ENCODE measurements around the gene PHLDB1.
A peak's percentile ranks its signal among the peaks of the same experiment; 100 is the strongest.
"Not testable (repeated sequence)": the region's sequence is repeated elsewhere in the genome, so short reads cannot be mapped to it uniquely, and the experiment has no call there.

PHLDB1 gene

DNA sequence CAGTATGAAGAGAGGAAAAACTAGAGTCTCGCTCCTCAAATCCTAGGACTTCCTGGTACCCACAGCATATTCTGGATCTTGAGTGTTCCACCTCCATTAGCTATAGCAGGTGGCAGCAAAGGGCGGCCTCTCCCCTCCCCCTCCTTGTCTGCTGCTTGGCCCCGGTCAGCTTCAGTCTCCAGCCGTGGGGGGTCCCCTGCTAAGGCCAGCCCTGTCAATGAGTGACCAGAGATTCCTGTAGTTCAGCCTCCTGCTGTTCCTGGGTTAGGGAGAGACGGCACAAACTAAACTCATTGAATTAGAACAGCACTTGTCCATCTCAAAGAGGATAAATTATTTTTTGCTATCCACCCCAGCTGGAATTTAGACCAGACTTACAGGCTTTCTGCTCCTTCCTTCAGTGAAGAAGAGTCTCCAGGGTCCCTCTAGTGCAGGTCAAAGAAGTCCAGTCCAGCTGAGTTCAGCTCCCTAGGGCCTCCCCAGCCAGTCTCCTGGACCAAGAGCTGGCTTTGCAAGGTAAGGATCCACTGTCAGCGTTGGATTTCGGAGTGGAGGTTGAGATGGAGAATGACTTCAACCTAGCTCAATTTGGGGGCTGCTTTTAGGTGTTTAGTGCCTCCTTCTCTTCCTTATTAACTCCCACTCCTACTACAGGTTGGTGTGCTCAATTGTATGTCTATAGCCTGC is 1.1 kb upstream of the PHLDB1 start:
- DNase-seq: no peak

DNA sequence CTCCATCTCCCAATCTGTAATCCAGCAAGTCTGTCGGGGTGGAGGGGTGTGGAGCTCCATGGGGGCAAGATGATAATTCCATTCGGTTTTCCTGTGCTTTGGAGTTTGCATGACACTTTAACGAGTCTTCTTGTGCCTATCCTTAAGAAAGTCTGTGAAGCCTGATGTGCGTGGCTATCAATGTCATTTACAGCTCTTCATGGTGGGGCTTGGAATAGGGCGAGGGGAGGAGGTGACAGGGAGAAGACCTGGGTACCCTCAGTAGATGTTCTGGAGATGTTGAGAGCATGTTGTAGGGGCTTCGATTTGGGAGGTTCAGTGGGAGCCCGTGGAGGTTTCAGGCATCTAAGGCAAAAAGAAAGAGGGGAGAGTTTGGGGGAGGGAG is 579 bp upstream of the PHLDB1 start:
- no peak for DNase-seq

DNA sequence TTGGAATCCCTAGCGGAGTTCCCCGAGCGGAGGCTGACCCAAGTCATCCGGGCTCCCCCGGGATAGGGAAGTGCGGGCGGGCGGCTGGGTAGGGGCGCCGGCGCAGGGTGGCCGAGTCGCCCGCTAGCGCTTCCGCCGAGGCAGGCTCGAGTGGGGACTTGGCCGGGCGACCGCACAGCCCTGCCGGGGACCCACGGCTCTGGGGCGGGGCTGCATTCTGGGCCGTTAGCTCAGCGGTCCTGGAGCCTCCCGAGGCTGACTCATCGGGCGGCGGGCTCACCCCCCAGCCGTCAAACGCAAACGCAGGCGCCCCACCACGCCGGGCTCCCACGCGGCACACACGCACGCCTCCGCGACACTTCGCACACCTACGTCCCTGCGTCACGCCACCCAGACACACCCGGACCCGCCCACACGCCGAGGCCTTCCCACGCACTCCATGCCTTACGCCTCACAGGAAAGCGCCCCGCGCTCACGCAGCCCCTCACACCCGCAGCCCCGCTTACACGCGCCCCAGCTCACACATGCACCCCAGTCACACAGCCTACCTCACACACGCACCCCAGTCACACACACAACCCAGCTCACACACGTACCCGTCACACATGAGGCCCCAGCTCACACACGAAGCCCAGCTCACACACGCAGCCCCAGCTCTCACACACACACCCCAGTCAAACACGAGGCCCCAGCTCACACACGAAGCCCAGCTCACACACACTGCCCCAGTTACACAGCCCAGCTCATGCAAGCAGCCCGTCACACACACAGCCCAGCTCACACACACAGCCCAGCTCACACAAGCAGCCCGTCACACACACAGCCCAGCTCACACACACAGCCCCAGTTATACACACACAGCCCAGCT is 1.2 kb downstream of the PHLDB1 start:
- DNase-seq: no peak

DNA sequence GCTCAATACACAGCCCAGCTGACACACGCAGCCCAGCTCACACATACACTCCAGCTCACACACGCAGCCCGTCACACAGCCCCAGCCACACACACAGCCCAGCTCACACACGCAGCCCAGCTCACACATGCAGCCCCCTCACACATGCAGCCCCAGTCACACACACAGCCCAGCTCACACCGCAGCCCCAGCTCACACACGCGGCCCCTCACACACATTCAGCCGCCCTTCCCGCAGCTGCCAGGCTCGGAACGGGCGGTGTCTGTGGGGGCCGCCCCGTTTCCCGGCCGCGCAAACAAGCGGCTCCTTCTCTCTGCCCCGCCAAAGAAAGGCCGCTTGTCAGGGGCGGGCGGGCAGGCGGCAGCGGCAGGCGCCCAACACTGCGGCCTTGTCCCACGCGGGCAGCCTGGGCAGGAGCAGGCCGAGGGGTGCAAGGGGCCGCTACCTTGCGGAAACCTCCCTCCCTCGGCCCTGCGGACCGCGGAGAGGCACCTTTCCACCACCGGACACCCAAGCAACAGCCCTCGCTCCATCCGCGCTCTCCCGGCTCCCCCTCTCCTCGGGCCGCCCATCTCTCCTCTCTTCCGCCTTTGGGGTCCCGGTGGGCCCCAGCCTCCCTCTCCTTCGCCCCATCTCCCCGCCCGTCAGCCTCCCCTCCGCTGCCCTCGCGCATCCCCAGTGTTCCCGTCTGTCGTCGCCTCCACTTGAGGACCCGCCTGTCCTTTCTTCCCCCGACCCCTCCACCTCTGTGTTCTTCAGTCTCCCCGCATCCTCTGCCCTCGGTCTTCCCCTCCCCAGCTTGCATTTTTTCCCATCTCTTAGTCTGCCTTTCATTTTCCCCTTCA is 2.2 kb downstream of the PHLDB1 start:
- DNase-seq: no peak

DNA sequence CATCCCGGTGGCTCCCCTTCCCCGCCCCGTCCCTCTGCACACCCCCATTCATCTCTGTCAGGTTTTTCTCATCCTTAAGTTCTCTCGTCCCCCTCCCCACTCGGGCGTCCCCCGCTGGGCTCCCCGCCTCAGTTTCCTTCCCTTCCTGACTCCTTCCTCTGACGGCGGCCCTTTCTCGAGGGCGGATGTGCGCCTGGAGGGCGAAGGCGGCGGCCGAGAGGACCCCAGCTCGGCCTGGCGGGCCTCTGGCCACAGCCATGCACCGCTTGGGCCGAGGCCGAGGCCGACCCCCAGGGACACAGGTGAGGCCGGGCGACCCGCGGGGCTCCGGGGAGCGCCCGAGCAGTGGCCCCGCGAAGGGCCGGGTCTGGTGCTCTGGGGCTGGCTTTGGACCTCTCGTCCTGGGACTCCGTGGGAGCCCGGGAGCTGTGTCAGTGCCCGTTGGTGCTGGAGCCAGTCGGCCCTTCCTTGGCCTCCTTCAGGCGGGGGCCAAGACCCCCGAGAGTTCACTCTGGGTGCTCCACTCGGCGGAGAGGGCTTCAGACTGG is 2.9 kb downstream of the PHLDB1 start:
- no peak for DNase-seq

DNA sequence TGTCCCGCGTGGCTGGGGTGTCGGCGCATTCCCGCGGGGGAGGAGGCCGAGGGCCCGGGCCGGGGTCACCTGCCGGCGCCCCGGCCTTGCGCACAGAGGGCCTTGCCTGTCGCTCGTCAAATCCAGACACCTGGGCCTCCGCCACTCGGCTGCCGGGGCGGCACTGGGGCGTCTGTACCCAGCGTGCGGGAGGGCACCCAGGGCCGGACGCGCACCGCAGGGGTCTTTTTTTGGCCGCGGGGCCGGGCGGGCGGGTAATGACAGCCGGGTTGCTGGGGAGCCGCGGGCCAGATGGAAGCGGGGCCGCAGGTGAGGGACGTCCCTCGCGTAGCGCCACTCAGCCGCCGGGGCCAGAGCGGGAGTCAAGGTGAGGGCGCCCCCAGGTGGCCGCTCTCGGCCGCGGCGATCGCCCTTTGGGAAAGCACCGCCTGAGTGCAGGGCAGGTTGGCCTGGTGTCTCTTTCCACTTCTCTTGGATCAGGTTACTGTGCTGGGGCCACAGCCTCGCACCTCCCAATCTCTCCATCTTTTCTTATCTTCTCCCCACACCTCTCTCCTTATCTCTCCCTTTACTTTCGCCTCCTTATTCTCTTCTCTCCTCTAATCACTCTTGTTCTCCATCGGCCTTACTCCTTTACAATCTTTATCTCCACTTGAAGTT is 3.5 kb downstream of the PHLDB1 start:
- DNase-seq: no peak

DNA sequence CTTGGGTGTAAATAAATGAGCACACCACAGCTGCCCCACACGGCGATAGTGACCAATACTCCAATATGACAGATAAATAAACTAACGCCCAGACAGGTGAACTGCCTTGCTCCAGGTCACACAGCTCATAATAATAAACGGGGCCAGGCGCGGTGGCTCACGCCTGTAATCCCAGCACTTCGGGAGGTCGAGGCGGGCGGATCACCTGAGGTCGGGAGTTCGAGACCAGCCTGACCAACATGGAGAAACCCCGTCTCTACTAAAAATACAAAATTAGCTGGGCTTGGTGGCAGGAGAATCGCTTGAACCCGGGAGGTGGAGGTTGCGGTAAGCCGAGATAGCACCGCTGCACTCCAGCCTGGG is 4.0 kb downstream of the PHLDB1 start:
- DNase-seq: not testable (repeated sequence)

DNA sequence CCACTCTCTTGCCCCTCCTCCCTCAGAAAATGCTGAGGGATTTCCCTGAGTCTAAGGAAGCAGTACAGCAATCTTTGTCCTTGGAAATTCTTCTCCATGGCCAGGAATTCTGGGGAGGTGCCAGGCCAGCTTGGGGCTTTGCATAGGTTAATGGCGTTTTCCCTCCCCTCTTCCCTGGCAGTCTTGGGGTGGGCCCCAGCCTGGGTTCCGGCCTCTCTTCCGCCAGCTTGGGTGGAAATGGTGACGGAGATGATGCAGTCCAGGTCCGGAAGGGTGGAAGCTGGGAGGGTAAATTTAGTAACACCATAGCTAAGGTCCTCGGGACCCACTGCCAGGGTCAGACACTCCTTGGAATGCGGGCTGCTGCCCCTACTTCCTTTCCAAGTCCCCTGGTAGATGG is 5.0 kb downstream of the PHLDB1 start:
- DNase-seq: no peak

DNA sequence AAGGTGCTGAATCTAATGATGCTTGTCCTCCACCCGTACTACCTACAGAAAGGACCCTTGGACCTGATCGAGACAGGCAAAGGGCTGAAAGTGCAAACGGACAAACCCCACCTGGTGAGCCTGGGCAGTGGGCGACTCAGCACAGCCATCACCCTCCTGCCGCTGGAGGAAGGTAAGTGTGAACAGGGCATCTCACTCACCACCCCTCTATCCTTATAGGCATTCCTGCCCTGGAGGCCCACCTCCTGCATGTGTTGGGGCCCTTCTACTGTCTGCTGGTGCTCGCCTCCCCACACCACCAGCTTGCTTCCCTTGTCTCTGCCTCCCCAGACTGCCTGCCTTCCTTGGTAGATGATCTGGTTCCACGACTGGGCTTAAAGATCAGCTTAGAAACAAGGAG is 7.1 kb downstream of the PHLDB1 start:
- DNase-seq: no peak

DNA sequence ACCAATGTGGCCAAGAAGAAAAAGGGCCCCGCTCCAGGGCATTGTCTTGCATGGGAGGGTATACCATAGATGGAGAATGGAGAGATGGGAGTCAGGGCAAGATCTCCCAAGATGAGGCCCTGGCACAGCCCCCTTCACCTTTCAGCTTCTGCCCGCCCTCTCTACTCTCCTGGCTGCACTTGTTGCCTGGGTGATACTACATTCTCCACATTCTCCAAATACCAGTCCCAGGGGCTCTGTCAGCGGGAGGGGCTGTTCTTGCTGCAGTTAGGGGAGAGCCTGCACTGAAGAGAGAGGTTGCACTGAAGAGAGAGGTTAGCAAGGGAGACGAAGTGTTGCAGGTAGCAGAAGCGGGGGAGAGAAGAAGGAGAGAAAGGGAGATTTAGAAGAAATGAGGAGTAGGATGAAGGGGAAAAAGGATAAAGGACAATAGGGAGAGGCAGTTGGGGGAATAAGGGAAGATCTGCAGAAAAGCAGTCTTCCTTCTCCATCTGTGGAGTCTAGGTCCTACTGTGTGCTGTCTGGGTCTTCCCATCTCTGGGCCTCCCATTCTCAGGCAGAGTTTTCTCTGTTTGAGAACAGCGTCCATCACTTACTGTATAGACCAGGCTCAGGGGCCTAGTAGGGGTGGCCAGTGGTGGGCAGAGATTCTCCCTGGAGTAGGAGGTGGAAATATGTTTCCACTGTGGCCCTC is 8.0 kb downstream of the PHLDB1 start:
- no peak for DNase-seq

DNA sequence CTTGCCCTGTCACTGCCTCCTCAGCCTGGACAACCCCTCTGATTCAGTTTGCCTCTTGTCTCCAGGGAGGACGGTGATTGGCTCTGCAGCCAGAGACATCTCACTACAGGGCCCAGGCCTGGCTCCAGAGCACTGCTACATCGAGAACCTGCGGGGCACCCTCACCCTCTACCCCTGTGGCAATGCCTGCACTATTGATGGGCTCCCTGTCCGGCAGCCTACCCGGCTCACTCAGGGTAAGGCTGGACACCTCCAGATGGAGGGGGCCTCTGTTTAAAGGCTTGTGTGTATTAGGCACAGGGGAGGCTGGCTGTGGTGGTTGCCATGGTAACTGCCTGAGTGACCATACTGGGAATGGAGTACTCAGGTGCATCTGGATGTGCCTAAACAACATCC is 8.6 kb downstream of the PHLDB1 start:
- DNase-seq: no peak

DNA sequence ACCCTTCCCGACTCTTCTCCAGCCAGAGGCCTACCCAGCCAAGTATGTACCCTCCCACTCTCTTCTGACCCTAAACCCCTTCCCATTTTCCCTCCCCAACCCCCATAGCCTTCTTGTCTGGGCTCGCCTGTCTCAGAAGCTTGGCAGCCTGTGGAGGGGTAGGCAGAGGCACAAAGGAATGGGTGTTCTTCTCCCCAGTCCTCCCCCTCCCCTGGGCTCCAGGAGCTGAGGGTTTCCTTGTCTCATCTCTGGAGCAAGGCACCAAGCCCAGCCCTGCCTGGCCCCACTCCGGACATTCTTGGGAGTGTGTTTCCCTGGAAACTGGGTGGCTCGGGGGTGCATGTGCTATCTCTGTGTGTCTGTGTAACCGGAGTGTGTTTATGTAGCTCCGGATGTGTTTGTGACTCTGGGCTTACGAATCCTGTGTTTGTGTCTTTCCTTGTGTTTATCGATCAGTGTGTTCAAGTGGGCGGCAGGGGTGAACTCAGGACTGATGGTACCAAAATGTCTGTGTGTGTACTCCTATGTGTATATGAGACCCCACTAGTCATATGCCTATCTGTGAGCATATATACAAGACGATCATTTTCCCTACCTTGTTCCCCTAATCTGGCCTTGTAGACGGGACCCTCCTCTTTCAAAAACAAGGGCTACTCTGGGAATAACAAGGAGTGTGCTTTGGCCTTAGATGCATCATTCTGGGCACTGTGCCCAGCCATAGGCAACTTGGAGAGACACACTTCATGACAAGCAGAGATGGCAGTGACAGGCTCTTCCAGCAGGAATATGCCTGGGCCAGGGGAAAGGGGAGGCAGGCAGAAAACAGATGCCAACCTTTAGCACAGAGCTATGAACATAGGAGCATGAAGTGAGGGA is 10.9 kb downstream of the PHLDB1 start:
- no peak for DNase-seq

DNA sequence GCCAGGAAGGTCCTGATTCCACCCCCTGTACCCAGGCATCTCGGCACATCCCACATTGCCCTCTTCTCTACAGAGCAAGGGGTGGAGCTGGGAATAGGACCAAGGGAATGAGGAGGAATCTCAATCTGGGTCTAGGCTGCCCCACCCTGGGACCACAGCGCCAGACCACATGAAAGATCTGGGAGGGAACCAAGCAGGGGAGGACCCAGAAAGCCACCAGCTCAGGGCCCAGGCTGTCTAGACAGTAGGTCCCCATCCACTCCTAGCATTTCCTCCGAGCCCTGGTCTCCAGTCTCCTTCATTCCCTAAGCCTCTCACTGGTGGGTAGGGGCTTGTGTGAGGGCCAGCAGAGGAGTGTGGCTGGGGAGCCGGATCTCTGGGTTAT is 11.6 kb downstream of the PHLDB1 start:
- no peak for DNase-seq

DNA sequence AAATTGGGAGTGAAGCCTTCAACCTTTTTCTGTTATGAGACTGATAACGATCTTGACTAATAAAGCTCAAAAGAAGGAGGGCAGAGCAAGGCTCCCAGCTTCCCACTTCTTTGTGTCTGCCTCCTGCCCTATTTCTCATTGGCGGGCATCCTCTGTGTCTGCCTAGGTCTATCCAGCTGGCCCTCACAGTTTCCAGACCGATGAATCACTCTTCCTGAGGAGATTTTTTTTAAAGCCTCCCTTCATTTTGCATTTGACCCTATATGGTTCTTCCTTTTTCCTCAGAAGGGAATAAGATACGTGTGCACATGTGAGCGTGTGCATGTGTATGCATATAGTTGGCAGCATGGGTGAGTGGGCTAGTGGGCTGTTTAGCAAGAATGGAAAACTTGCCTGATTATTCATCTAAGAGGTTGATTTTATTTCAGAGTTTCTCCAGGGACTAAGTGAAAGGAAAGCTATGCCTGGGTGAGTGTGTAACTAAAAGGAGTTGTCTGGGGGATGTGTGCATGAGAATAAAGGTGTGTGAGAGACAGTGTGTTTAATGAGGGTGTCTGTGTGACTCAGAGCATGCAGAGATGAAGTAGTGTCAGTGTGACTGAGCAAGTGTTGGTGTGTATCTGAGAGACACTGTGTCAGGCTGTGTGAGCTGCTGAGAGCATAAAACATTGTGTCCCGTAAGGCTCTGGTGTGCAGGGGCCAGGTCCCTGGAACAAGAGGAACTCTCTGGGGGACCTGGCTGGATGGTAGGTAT is 12.2 kb downstream of the PHLDB1 start:
- no peak for DNase-seq

DNA sequence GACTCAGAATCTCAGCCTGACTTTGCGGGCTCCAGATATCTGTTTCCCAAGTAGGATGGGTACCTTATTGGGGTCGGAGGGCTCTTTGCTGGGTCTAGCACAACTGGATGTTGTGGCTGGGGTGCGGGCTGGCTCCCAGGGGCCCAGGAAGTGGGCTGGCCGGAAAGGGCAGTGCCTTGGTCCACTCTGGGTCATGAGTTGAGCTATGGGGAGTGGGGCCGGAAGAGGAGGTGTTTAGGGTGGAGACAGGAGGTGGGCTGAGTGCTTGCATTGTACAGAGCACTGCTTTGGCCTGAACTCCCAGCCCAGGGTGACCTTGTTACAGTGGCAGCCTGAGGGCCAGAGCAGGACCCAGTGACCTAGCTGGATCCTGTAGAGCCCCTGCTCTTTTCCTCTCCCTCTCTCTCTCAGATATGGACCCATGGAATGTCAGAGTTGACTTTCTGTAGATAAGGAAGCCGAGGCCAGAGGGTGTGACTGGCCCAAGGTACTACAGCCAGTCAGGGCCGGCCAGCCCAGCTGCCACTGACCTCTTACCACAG is 13.2 kb downstream of the PHLDB1 start:
- no peak for DNase-seq

DNA sequence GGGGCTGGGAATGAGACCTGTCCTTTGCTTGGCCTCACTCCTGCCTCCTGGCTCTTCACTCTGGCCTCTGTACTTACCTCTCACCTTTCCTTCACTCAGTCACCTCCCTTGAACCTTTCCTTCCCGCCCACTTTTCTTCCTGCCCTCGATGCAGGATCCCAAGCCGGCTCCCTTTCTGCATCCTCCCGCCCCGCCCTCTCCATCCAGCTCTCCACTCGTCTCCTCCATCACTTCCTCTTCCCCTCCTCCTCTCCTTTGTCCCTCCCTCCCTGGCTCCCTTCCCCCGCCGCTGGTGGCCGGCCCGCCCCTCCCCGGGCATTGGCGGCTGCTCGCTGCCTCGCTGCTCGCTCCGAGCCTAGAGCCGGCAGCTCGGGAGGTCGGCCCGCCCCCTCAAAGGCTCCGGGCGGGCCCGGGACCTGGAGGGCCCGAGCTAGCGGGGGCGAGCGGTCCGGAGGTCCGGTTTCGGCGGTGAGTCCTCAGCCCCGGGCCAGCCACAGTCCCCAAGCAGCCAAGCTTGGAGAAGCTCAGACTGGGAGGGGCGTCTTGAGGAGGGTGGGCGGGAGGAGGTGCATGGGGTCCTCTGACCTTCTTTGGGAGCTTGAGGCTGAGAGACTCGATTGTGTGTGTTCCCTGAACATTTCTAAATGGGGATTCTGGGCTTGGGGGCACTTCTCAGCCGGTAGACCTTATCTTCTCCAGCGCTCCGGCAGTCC is 13.8 kb downstream of the PHLDB1 start:
- peak; percentile 24 to 71 for DNase-seq

DNA sequence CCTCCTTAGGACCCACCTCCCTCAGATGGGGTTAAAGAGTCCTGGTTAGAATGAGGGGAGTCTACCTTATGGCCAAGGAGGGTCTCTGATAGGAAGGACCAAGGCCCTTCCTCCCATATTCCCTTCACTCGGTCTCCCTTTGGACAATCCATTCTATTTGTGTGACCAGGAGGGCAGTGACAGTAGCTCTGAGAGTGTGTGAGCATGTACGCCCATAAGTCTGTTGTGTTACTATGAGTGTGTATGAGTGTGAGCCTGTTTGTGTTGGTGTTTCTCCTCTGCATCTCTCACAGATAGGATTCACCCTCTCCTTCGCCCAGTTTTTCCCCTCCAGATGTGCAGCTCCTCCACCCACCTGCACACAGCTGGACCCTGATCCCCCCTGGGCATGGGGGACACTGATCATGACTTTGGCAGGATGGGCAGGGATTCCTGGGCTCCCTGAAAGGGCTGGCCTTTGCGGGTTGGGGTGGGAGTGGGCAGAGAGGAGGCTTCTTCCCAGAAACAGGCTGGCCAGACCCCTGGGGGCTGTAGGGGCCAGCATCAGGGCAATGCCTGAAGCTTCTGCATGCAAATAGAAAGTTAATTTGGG is 14.5 kb downstream of the PHLDB1 start:
- no peak for DNase-seq

DNA sequence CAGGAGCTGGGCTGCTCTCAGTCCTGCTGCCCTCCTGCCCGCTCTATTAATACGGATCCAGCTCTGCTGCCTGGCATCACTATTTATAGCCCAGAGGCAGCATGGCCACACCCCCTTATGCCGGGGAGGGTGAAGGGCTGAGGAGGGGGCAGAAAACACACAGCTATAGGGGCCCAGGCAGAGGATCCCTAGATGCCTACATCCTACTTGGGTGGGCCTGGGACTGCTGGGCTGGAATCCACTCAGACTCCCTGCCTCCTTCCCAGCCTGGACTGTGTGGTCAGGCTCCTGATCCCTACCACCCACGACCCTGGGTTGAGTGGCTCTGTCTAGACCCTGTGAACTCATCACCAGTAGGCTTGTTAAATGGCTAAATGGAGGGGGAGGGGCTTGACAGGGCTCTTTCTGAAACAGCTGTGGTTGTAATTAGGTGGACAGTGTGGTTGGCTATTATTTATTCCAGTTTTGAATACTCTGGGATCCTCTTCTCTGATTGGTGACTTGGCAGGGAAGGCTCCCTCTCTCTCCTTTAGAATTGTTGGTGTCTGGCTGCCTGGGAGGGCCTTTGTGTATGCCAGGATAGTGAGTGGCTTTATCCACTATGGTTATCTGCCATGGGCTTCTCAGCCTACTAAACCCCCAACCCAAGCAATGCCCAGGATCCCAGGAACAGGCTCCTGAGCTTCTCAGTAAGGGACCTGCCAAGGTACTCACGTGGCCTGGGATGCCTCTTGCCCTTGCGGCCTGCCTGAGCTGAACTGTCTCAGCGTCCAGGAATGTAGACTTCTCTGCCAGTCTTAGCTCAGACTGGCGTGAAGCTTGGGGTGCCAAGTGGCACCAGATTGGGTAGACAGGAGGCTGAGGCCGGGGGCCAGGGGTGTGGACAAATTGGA is 15.2 kb downstream of the PHLDB1 start:
- DNase-seq: peak; percentile 39 to 65
